GM19025 (cell line): ENCODE measurements around the gene FADS2.

Experiments
- ATAC-seq: cut with Tn5 transposase; IDR thresholded peaks from one replicate; pipeline ENCODE4 v1.9.1; 2021; ENCODE audit warnings: mild to moderate bottlenecking, low read depth, moderate library complexity; ENCODE audit not compliant: unreplicated experiment

Gene FADS2

DNA sequence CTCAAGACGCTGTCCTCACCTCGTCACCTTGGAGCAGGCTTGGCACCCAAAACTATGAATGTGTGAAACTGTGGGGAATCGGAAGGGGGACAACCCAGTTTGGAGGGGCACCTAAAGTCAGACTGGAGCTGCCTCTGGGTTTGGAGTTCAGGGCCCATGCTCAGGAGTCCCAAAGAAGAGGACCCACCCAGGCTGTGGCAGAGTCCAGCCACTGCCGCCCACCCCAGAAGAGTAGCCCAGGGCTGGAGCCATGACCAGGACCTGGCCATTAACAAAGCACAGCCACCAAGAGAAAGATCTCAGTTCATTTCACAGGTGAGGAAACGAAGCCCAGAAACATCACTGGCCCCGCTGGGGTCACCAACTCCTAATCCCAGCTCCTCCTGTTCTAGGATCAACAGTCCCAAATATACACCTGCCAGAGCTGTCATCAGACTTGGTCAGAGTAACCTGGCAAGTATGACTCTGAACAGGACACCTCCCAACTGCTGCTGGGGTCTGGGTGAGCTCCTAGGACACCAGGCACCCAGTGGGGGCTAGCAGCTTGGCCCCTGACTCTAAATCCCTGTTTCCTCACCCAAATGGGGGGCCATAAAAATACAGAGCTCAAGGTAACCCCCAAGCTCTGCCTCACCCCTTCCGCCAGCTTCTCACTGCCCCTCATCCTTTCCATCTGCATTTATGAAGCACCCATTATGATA is 86.5 kb downstream of the FADS2 start:
- ATAC-seq, result no peak

DNA sequence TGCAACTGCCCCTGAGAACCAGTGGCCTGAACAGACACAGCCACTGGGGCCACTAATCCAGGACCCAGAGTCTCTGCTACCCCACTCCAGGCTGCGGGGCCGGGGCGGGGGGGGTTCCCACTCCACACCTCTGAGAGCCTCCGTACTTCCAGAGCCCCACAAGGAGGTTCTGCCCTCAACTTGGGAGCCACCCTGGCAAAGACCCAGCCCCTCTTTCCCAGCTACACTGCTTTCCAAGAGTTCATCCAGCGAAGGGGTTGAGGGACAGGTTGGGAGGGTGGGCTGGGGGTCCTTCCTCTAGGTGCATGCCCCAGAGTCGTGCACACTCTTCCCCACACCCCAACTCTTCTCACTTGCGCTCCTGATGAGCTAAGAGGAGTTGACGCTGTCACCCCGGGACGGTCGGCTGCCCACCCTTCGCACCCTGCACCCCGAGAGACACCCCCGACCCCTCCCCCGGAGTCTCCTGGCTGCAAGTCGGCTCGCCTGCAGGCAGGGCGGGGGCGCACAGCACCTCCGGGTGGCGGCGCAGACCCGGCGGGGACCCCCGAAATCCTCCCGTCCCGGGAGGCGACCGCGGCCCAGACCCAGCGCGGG is 88.7 kb downstream of the FADS2 start:
- no peak for ATAC-seq
